ENCODE results near the gene HNRNPF.
"Not testable (repeated sequence)": the region's sequence is repeated elsewhere in the genome, so short reads cannot be mapped to it uniquely, and the experiment has no call there.

Gene HNRNPF

GRCh38 chr10:43347997-43348396 lies 61.0 kb downstream of the HNRNPF start:
- no peak for DNase-seq

DNA sequence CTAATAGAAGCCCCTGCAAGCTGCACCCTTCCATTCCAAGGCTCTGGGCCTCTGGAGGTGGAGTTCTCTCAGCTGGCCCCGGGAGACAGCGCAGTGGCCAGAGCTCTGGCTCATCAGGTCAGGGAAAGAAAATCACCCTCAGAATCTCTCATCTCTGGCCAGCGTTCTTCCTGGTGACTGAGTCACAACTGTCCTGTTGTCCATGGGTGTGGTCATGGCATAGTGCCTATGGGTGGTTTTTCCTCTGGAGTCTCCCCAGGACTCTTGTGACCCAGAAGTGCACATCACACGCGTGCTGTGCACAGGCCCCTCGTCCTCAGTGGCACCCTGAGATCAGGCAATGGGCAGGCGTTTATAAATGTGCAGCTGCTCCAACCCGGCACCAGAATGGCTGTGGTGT lies 64.9 kb downstream of the HNRNPF start:
- no peak for DNase-seq

DNA sequence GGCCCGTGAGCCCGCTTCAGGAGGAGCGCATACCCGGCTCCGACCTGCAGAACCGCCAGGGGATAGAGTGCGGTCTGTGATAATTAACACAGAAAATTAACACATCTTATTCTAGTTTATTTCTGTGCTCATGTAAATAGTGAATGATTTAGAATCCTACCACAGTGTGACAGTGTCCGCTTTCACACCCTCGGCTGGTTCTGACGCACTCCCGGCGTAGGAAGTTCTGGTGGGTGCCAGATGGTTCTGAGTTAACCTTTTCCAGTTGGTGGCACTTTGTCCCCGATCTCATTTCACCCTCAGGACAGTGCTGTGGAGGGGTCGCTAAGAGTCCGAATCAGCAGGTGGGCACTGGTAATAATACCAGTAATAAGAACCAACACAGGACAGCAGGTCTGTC lies 65.9 kb downstream of the HNRNPF start:
- DNase-seq = no peak

DNA sequence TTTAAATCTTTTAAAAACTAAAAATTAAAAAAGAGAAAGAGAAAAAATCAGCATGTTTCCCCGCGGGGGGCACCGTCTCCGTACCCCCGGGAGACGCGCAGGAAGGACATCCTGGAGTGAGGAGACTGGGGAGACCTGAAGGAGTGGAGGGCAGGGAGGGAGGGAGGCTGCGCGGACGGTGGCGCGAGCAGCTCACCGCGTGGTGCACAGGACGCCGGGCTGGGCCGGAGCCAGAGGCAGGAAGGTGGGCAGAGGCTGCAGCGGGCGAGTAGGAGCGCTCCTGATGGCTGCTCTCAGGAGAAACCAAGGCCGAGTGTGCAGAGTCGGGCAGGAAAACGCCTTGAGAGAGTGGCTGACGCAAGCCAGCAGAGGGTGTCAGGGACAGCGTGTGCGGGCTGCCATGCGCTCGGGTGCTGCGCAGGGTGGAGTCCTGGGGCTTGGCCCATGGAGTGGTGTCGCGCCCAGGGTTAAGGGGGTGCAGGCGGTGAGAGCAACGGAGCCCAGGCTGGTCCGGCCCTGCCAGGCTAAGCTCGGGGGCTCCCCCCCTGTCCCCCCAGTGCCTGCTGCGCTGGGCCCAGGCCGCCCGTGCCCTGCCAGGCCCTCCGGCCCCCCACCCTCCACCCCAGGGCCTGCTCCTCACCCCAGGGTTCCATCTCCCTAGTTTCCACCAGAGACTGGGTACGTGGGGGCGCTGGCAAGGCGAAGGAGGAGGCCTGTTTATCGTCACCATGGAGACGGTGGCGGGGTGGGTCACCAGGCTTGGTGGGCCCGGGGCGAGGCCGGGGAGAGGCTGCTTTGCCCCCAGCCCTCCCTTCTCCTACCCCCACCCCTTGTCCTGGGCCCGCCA lies 66.5 kb downstream of the HNRNPF start:
- no peak for DNase-seq

DNA sequence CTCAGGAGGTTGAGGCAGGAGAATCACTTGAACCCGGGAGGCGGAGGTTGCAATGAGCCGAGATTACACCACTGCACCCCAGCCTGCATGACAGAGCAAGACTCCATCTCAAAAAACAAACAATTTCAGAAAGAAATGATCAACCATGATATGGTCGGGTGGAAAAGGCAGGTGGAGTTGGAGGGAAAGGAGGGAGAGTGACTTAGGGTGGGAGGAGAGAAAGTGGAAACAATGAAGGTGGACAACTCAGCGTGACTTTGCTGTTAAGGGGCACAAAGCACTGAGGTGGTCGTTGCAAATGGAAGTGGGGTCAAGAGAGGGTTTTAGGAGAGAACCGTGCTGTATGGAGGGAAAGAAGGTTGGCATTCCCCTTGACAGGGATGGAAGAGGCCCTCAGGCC lies 67.5 kb downstream of the HNRNPF start:
- no peak for DNase-seq

- no peak for DNase-seq
Measured at GRCh38 chr10:43340619-43341018, 68.4 kb downstream of the HNRNPF start.

DNA sequence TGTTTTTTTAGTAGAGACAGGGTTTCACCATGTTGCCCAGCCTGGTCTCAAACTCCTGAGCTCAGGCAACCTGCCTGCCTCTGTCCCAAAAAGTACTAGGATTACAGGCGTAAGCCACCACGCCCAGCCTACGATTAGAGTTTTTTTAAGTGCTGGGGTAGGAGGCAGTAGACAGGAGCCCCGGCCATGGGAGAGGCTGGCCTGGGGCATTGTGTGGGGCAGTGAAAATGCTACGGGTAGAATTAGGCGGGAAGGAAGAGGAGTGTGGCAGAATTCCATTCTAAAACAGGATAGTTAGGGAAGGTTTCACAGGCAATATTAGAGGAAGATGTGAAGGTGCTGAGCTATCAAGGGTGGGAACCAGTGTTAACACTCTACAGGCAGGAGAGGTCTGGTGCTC lies 68.9 kb downstream of the HNRNPF start:
- DNase-seq = no peak

- DNase-seq = no peak
Measured at GRCh38 chr10:43339136-43339535, 69.8 kb downstream of the HNRNPF start.

DNA sequence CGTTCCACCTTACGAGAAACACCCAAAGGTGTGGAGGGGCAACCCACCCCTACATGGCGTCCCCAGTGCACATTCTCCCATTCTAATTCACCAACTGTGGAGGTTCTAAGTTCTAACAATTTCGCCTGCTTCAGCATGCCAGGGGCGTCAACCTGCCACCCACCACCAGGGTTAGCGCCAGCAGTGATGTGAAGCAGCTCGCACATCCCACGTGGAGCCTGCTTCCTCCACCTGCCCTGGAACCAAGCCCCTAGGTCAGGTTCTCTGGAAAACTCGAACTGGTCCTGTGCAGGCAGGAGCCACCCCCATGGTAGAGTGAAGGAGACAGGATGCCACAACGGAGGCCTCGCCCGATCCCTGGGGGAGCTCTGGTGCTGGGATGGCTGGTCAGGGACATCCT lies 70.9 kb downstream of the HNRNPF start:
- no peak for DNase-seq

GRCh38 chr10:43337536-43337935 lies 71.5 kb downstream of the HNRNPF start:
- not testable (repeated sequence) for DNase-seq

DNA sequence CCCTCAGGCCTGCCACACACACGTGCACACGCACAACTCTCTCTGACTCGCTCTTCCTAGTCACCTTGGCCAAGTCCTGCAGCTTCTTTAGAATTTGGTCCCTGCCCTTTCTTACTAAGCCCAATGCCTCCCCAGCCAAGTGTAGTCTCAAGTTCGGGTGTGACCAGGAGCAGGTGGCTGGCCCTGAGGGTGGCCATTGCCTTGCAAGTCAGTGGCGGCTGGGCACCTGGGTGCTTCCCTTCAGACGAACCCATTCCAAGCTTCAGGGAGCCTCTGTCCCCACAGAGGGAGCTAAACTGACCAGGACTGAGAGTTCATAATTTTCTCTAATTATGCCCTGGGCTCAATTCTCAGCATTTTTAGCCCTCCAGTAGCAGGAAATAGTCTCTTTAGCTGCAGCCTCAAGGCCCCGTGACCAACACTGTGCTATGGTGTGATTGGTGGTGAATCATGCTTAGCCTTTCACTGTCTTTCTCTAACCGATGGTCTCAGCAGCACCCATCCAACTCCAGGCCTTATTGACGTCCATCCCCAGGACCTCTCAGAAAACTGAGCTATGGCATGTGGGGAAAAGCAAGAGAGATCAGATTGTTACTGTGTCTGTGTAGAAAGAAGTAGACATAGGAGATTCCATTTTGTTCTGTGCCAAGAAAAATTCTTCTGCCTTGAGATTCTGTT lies 72.2 kb downstream of the HNRNPF start:
- DNase-seq = no peak

DNA sequence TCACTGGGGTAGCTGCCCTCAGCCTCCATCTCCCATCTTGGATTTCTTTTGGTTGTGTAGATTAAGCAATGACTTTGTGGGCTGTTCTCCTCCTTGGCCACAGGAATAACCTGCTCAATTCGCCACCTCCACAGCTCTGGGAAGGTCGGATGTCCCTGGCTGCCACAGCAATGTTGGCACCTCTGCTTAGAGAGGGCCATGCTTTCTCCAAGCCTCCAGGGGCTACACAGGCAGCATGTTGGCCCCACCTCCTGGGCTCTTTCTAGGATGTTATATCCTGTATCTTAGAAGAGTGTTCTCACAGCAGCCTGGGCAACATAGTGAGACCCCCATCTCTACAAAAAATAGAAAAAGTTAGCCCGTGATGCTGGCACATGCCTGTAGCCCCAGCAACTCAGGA lies 72.9 kb downstream of the HNRNPF start:
- DNase-seq = no peak
